Keratinocyte (primary cell): ENCODE results near the gene CMTM8. TPM values are rescaled to one million over a fixed set of nuclear protein-coding genes. Genes with fewer than 3 reads are reported as not detected.

Experiments used
- DNase-seq: peaks from one replicate; pipeline ENCODE4 v3.0.0-alpha.2; 2011; ENCODE audit warnings: low read depth, missing footprints, low spot score
- FAIRE-seq: peaks from 2 replicates; lab custom pipeline; 2011; peaks lifted over from hg19 to GRCh38; lab: Jason Lieb, UNC
- H2AFZ ChIP-seq: 2 replicates; pipeline ENCODE4 v1.6.0; 2012; ENCODE audit warnings: low read length, control low read depth, inconsistent platforms; ENCODE audit not compliant: control insufficient read depth
- H3K27ac ChIP-seq: 2 replicates; pipeline ENCODE4 v1.5.1; 2011; ENCODE audit warnings: low read length; ENCODE audit not compliant: control insufficient read depth, insufficient read depth
- H3K27me3 ChIP-seq: 3 replicates; pipeline ENCODE4 v1.6.0; 2011; ENCODE audit warnings: low read length; ENCODE audit not compliant: control insufficient read depth, insufficient read depth; ENCODE audit errors: extremely low read depth
- H3K36me3 ChIP-seq, 2 experiments: 2 replicates in 1 of 2; 3 replicates in 1 of 2; pipeline ENCODE4 v1.5.1; 2011; ENCODE audit warnings: low read length in 2 of 2, mild to moderate bottlenecking in 1 of 2; ENCODE audit not compliant: control insufficient read depth in 2 of 2, insufficient read depth in 2 of 2; ENCODE audit errors: extremely low read depth in 1 of 2
- H3K4me1 ChIP-seq: 3 replicates; pipeline ENCODE4 v1.5.1; 2011; ENCODE audit warnings: low read length; ENCODE audit not compliant: control insufficient read depth, insufficient read depth; ENCODE audit errors: extremely low read depth
- H3K4me2 ChIP-seq: 3 replicates; pipeline ENCODE4 v1.6.0; 2011; ENCODE audit warnings: low read depth, low read length; ENCODE audit not compliant: control insufficient read depth, insufficient read depth; ENCODE audit errors: extremely low read depth
- H3K4me3 ChIP-seq, 3 experiments: fragments of 200-600 bp in 1 of 3; sonication (generic) in 1 of 3; 2 replicates in 2 of 3; 3 replicates in 1 of 3; pipeline ENCODE4 v1.5.1; 2011 to 2016; ENCODE audit warnings: low read length in 3 of 3, mild to moderate bottlenecking in 3 of 3, control low read depth in 2 of 3, inconsistent platforms in 1 of 3, low read depth in 1 of 3, mixed read lengths in 1 of 3, mixed run types in 1 of 3, moderate library complexity in 1 of 3; ENCODE audit not compliant: control insufficient read depth in 2 of 3, insufficient read depth in 2 of 3; ENCODE audit errors: extremely low read depth in 1 of 3
- H3K79me2 ChIP-seq: 2 replicates; pipeline ENCODE4 v1.6.0; 2012; ENCODE audit warnings: low read length; ENCODE audit not compliant: control insufficient read depth, insufficient read depth
- H3K9ac ChIP-seq: 3 replicates; pipeline ENCODE4 v1.6.0; 2011; ENCODE audit warnings: low read length; ENCODE audit not compliant: control insufficient read depth, insufficient read depth; ENCODE audit errors: extremely low read depth
- H3K9me1 ChIP-seq: 3 replicates; pipeline ENCODE4 v1.6.0; 2011; ENCODE audit warnings: low read length; ENCODE audit not compliant: control insufficient read depth, insufficient read depth; ENCODE audit errors: extremely low read depth
- H3K9me3 ChIP-seq: 2 replicates; pipeline ENCODE4 v1.5.1; 2012; ENCODE audit warnings: low read depth, low read length; ENCODE audit not compliant: control insufficient read depth
- H4K20me1 ChIP-seq: 3 replicates; pipeline ENCODE4 v1.6.0; 2011; ENCODE audit warnings: low read length; ENCODE audit not compliant: control insufficient read depth, insufficient read depth; ENCODE audit errors: extremely low read depth
- CTCF ChIP-seq, 3 experiments: IDR thresholded peaks in 1 of 3; conservative IDR thresholded peaks in 1 of 3; optimal IDR thresholded peaks in 1 of 3; 2 replicates in 2 of 3; 3 replicates in 1 of 3; pipeline versions ENCODE3 to v1.5.1; 2011; ENCODE audit warnings: low read length in 3 of 3, mild to moderate bottlenecking in 3 of 3, moderate library complexity in 2 of 3, control low read depth in 1 of 3, inconsistent platforms in 1 of 3; ENCODE audit not compliant: insufficient read depth in 2 of 3; ENCODE audit errors: extremely low read depth in 1 of 3
- EZH2 ChIP-seq: IDR thresholded peaks from one replicate; pipeline ENCODE4 v1.6.1; 2012; ENCODE audit warnings: inconsistent platforms, mild to moderate bottlenecking, low read length, moderate library complexity
- dilution Hi-C: fragments of 300-500 bp; cut with MboI; formaldehyde crosslinking; loops from one replicate; pipeline ENCODE4 v1.7.0; 2020; ENCODE audit warnings: low sequenced_read_pairs; ENCODE audit not compliant: extremely low pct_ligation_motif_present
- polyA plus RNA-seq, 5 experiments: library from polyadenylated mRNA; depleted of rRNA in 3 of 5; stranded (reverse) in 3 of 5; stranded (forward) in 1 of 5; unstranded in 1 of 5; fragments of >200 nt; gene quantifications; 1 replicate in 1 of 5; 2 replicates in 3 of 5; 3 replicates in 1 of 5; pipeline versions ENCODE4 v1.2.1 to v1.2.3, GENCODE V29; 2011 to 2012; ENCODE audit warnings: missing spikeins in 2 of 5, low read depth in 1 of 5, low replicate concordance in 1 of 5

The CMTM8 gene
- polyA plus RNA-seq, 1 donor (not counting 4 experiments of a cell fraction or from before 2014, with no cell fraction given), result 1.6 TPM

- no peak overlapping the region for H3K4me2 ChIP-seq
- no peaks in the 10 kb centered on the region for H3K9me1 ChIP-seq
- no peak for FAIRE-seq
- no peak overlapping the region for H3K9ac ChIP-seq
- no peak overlapping the region for H2AFZ ChIP-seq
- no peaks in the 10 kb centered on the region for H3K36me3 ChIP-seq
- peaks cover 3% of the 10 kb centered on the region for H3K27me3 ChIP-seq
- H3K4me1 ChIP-seq, result no peaks in the 10 kb centered on the region
- DNase-seq, result no peak
- H4K20me1 ChIP-seq, result no peaks in the 10 kb centered on the region
- TF ChIP-seq CTCF (optimal IDR thresholded peaks at IDR 0.05 in 1 of 3, IDR thresholded peaks at IDR 0.05 in 1 of 3, conservative IDR thresholded peaks at IDR 0.05 in 1 of 3; ENCODE audit: extremely low read depth in 1 of 3, insufficient read depth in 2 of 3, low read length in 3 of 3), result no peak
- no peak for TF ChIP-seq EZH2
- no peaks in the 10 kb centered on the region for H3K9me3 ChIP-seq
- H3K79me2 ChIP-seq, result no peaks in the 10 kb centered on the region
- H3K4me3 ChIP-seq, result no peak overlapping the region
- H3K27ac ChIP-seq, result no peak overlapping the region
- dilution Hi-C loops, result loop anchor here (25.0 kb wide), 1 partner anchor 148 kb away; no protein-coding TSS in a partner anchor
Measured at GRCh38 chr3:32335365-32336112, 97.1 kb downstream of the CMTM8 start.

GRCh38 chr3:32336113-32336498 is 97.6 kb downstream of the CMTM8 start:
- no peak overlapping the region for H3K4me2 ChIP-seq
- H3K36me3 ChIP-seq, result no peaks in the 10 kb centered on the region
- no peaks in the 10 kb centered on the region for H3K9me1 ChIP-seq
- TF ChIP-seq EZH2 (no peak), CTCF (optimal IDR thresholded peaks at IDR 0.05 in 1 of 3, IDR thresholded peaks at IDR 0.05 in 1 of 3, conservative IDR thresholded peaks at IDR 0.05 in 1 of 3; ENCODE audit: extremely low read depth in 1 of 3, insufficient read depth in 2 of 3, low read length in 3 of 3) (no peak)
- H3K4me3 ChIP-seq, result no peak overlapping the region
- no peaks in the 10 kb centered on the region for H3K79me2 ChIP-seq
- no peak overlapping the region for H2AFZ ChIP-seq
- H3K9me3 ChIP-seq, result no peaks in the 10 kb centered on the region
- no peaks in the 10 kb centered on the region for H3K4me1 ChIP-seq
- H3K27me3 ChIP-seq, result peaks cover 3% of the 10 kb centered on the region
- DNase-seq, result no peak
- dilution Hi-C loops, result loop anchor here (25.0 kb wide), 1 partner anchor 149 kb away; no protein-coding TSS in a partner anchor
- no peak overlapping the region for H3K27ac ChIP-seq
- no peaks in the 10 kb centered on the region for H4K20me1 ChIP-seq
- no peak overlapping the region for H3K9ac ChIP-seq
- FAIRE-seq, result no peak
